Activated naive CD8-positive, alpha-beta T cell (primary cell): ENCODE measurements around the gene GSTM4.

Experiments
- H3K27ac Mint-ChIP-seq: one replicate; pipeline ENCODE4 v1.8.0; 2021; ENCODE audit warnings: mixed read lengths
- H3K27me3 Mint-ChIP-seq: one replicate; pipeline ENCODE4 v1.8.0; 2021; ENCODE audit warnings: mixed read lengths
- H3K36me3 Mint-ChIP-seq: one replicate; pipeline ENCODE4 v1.8.0; 2021; ENCODE audit warnings: mixed read lengths
- H3K4me1 Mint-ChIP-seq: one replicate; pipeline ENCODE4 v1.8.0; 2021; ENCODE audit warnings: low read depth, mixed read lengths
- H3K4me3 Mint-ChIP-seq: one replicate; pipeline ENCODE4 v1.8.0; 2021; ENCODE audit warnings: mild to moderate bottlenecking, mixed read lengths
- H3K9me3 Mint-ChIP-seq: one replicate; pipeline ENCODE4 v1.8.0; 2021; ENCODE audit warnings: low read depth, mixed read lengths

GSTM4 gene

GRCh38 chr1:109630081-109630897 is 25.6 kb upstream of the GSTM4 start:
- H3K9me3 Mint-ChIP-seq: no peaks in the 10 kb centered on the region
- H3K27me3 Mint-ChIP-seq: no peaks in the 10 kb centered on the region
- H3K36me3 Mint-ChIP-seq: peaks cover 2% of the 10 kb centered on the region
- no peak overlapping the region for H3K4me3 Mint-ChIP-seq
- H3K4me1 Mint-ChIP-seq: peaks cover 13% of the 10 kb centered on the region
- no peak overlapping the region for H3K27ac Mint-ChIP-seq

- H3K4me1 Mint-ChIP-seq: peaks cover 16% of the 10 kb centered on the region
- no peaks in the 10 kb centered on the region for H3K27me3 Mint-ChIP-seq
- no peak overlapping the region for H3K27ac Mint-ChIP-seq
- no peak overlapping the region for H3K4me3 Mint-ChIP-seq
- no peaks in the 10 kb centered on the region for H3K9me3 Mint-ChIP-seq
- H3K36me3 Mint-ChIP-seq: peaks cover 2% of the 10 kb centered on the region
These were observed 24.9 kb upstream of the GSTM4 start for GRCh38 chr1:109630898-109631512.

GRCh38 chr1:109631513-109632505 is 24.1 kb upstream of the GSTM4 start:
- H3K36me3 Mint-ChIP-seq: peaks cover 2% of the 10 kb centered on the region
- no peaks in the 10 kb centered on the region for H3K9me3 Mint-ChIP-seq
- H3K4me3 Mint-ChIP-seq: no peak overlapping the region
- no peaks in the 10 kb centered on the region for H3K27me3 Mint-ChIP-seq
- H3K27ac Mint-ChIP-seq: no peak overlapping the region
- H3K4me1 Mint-ChIP-seq: peaks cover 16% of the 10 kb centered on the region

- H3K27ac Mint-ChIP-seq: no peak overlapping the region
- no peaks in the 10 kb centered on the region for H3K27me3 Mint-ChIP-seq
- H3K9me3 Mint-ChIP-seq: no peaks in the 10 kb centered on the region
- H3K4me1 Mint-ChIP-seq: peaks cover 16% of the 10 kb centered on the region
- H3K36me3 Mint-ChIP-seq: peaks cover 2% of the 10 kb centered on the region
- no peak overlapping the region for H3K4me3 Mint-ChIP-seq
These were observed 23.1 kb upstream of the GSTM4 start for GRCh38 chr1:109632671-109633346.

- no peak overlapping the region for H3K27ac Mint-ChIP-seq
- peaks cover 2% of the 10 kb centered on the region for H3K36me3 Mint-ChIP-seq
These were observed 21.6 kb upstream of the GSTM4 start for GRCh38 chr1:109634292-109634691.

GRCh38 chr1:109634771-109635750 is 20.8 kb upstream of the GSTM4 start:
- Mint-ChIP-seq H3K4me1 (peaks cover 16% of the 10 kb centered on the region), H3K9me3 (no peaks in the 10 kb centered on the region), H3K27me3 (peaks cover under 1% of the 10 kb centered on the region), H3K36me3 (peaks cover 2% of the 10 kb centered on the region), H3K4me3 (no peak overlapping the region), H3K27ac (no peak overlapping the region)

More at GRCh38 chr1:109634292-109634691, 21.6 kb upstream of the GSTM4 start:
- no peaks in the 10 kb centered on the region for H3K9me3 Mint-ChIP-seq
- H3K4me1 Mint-ChIP-seq: peaks cover 15% of the 10 kb centered on the region
- H3K27me3 Mint-ChIP-seq: no peaks in the 10 kb centered on the region
- no peak overlapping the region for H3K4me3 Mint-ChIP-seq

- Mint-ChIP-seq H3K4me3 (no peak overlapping the region), H3K27ac (no peak overlapping the region), H3K9me3 (no peaks in the 10 kb centered on the region), H3K36me3 (peaks cover 2% of the 10 kb centered on the region), H3K4me1 (peaks cover 18% of the 10 kb centered on the region), H3K27me3 (peaks cover 2% of the 10 kb centered on the region)
These were observed 20.1 kb upstream of the GSTM4 start for GRCh38 chr1:109635862-109636200.

GRCh38 chr1:109636201-109636952 is 19.5 kb upstream of the GSTM4 start:
- Mint-ChIP-seq H3K9me3 (no peaks in the 10 kb centered on the region), H3K36me3 (peaks cover 2% of the 10 kb centered on the region), H3K4me1 (peaks cover 18% of the 10 kb centered on the region), H3K4me3 (no peak overlapping the region), H3K27me3 (peaks cover 2% of the 10 kb centered on the region), H3K27ac (no peak overlapping the region)

GRCh38 chr1:109637446-109637845 is 18.5 kb upstream of the GSTM4 start:
- no peak overlapping the region for H3K27ac Mint-ChIP-seq
- peaks cover 2% of the 10 kb centered on the region for H3K27me3 Mint-ChIP-seq
- H3K9me3 Mint-ChIP-seq: no peaks in the 10 kb centered on the region
- peaks cover 18% of the 10 kb centered on the region for H3K4me1 Mint-ChIP-seq
- H3K4me3 Mint-ChIP-seq: no peak overlapping the region
- no peaks in the 10 kb centered on the region for H3K36me3 Mint-ChIP-seq

GRCh38 chr1:109639063-109639840 is 16.6 kb upstream of the GSTM4 start:
- Mint-ChIP-seq H3K27ac (no peak overlapping the region), H3K4me3 (no peak overlapping the region), H3K4me1 (peaks cover 17% of the 10 kb centered on the region), H3K27me3 (peaks cover 2% of the 10 kb centered on the region), H3K36me3 (no peaks in the 10 kb centered on the region), H3K9me3 (no peaks in the 10 kb centered on the region)

- Mint-ChIP-seq H3K4me3 (no peak overlapping the region), H3K36me3 (no peaks in the 10 kb centered on the region), H3K27me3 (peaks cover 2% of the 10 kb centered on the region), H3K27ac (peak overlapping the region; percentile 34), H3K4me1 (peaks cover 12% of the 10 kb centered on the region), H3K9me3 (no peaks in the 10 kb centered on the region)
These were observed 16.1 kb upstream of the GSTM4 start for GRCh38 chr1:109639841-109640184.

GRCh38 chr1:109640285-109640865 is 15.5 kb upstream of the GSTM4 start:
- Mint-ChIP-seq H3K27me3 (peaks cover 2% of the 10 kb centered on the region), H3K36me3 (no peaks in the 10 kb centered on the region), H3K27ac (peak overlapping the region; percentile 34), H3K4me1 (peaks cover 6% of the 10 kb centered on the region), H3K9me3 (no peaks in the 10 kb centered on the region), H3K4me3 (no peak overlapping the region)
